ENCODE results near the gene GALNT8. TPM values are rescaled to one million over a fixed set of nuclear protein-coding genes. Genes with fewer than 3 reads are reported as not detected.

GALNT8 gene
- total and polyA plus RNA-seq, 2 of the 8 experiments (the other 6 are each of a cell fraction or from before 2014, with no cell fraction given) = 4.7 to 8.3 TPM

GRCh38 chr12:4681732-4682131 is 38.5 kb upstream of the GALNT8 start:
- Histone ChIP-seq H3K36me3 (ENCODE audit: control insufficient read depth in 2 of 4, insufficient read depth in 4 of 4, low read length in 3 of 4) (peaks cover 5 to 41% (median 21%) of the 10 kb centered on the region in 4 experiments; a peak in 6 of 8 replicates), H3K23ac (ENCODE audit: insufficient read length) (no peak overlapping the region), H3K56ac (replicated peaks; ENCODE audit: insufficient read length, low read depth, low read length) (no peak overlapping the region), H3K14ac (ENCODE audit: insufficient read length) (no peak overlapping the region), H3K27me3 (replicated peaks in 1 of 4; ENCODE audit: control insufficient read depth in 3 of 4, extremely low read depth in 1 of 4, insufficient read depth in 3 of 4, low read length in 3 of 4) (no peaks in the 10 kb centered on the region), H4K20me1 (replicated peaks in 1 of 2; ENCODE audit: control insufficient read depth in 1 of 2, insufficient read depth in 2 of 2, low read length in 2 of 2) (peaks cover 0 to 5% of the 10 kb centered on the region in 2 experiments), H3K4me2 (ENCODE audit: insufficient read depth in 1 of 2, low read depth in 2 of 2, low read length in 2 of 2) (no peak overlapping the region), H2BK12ac (ENCODE audit: low read depth, low read length) (no peak overlapping the region), H2BK120ac (replicated peaks; ENCODE audit: low read depth, low read length) (no peak overlapping the region), H2AK5ac (ENCODE audit: low read depth, low read length) (no peak overlapping the region), H3K79me1 (ENCODE audit: low read depth, low read length) (no peaks in the 10 kb centered on the region), H4K91ac (replicated peaks; ENCODE audit: insufficient read length, low read length) (no peak overlapping the region), H4K5ac (ENCODE audit: insufficient read length, low read depth, low read length) (no peak overlapping the region), H3K23me2 (ENCODE audit: low read depth, low read length) (no peaks in the 10 kb centered on the region), H3K4ac (replicated peaks; ENCODE audit: insufficient read length, low read depth, low read length) (no peak overlapping the region), H3K27ac (ENCODE audit: low read depth, low read length) (no peak overlapping the region), H3K9me3 (ENCODE audit: insufficient read depth in 2 of 2, low read depth in 1 of 2, low read length in 1 of 2) (no peaks in the 10 kb centered on the region), H2AFZ (ENCODE audit: low read length) (no peak overlapping the region), H3K79me2 (ENCODE audit: control insufficient read depth in 1 of 2, insufficient read depth in 2 of 2, low read length in 2 of 2) (no peaks in the 10 kb centered on the region), H4K8ac (ENCODE audit: extremely low read depth, insufficient read depth, low read length) (no peak overlapping the region), H2BK5ac (ENCODE audit: low read depth, low read length) (no peak overlapping the region), H3K4me3 (ENCODE audit: extremely low read depth in 1 of 4, insufficient read depth in 2 of 4, low read depth in 3 of 4, low read length in 4 of 4) (no peak overlapping the region), H2BK15ac (ENCODE audit: low read length) (no peak overlapping the region), H3K9ac (replicated peaks in 1 of 4; ENCODE audit: extremely low read depth in 1 of 4, low read depth in 3 of 4, low read length in 3 of 4) (no peak overlapping the region), H3K4me1 (replicated peaks in 1 of 4; ENCODE audit: control insufficient read depth in 3 of 4, insufficient read depth in 4 of 4, low read length in 3 of 4) (no peaks in the 10 kb centered on the region), H2BK20ac (ENCODE audit: low read length) (no peak overlapping the region), H3K18ac (ENCODE audit: extremely low read depth, low read length) (no peak overlapping the region)
- FAIRE-seq (no peak), DNase-seq (ENCODE audit: low read depth in 1 of 2, low spot score in 2 of 2) (no peak)
- 78 to 100% methylated on average over 2 to 3 of the region's 3 CpGs for WGBS, 2 experiments (ENCODE audit: extremely low coverage in 1 of 2, insufficient coverage in 1 of 2, insufficient read length in 1 of 2, insufficient replicate concordance in 2 of 2, low coverage in 1 of 2, low lambda C conversion rate in 2 of 2, missing lambda C conversion rate in 1 of 2)
- ChIA-PET CTCF (ENCODE audit: partially characterized antibody) (no interaction called here), POLR2A (ENCODE audit: partially characterized antibody) (no interaction called here)
- TF ChIP-seq, protein P1, sequence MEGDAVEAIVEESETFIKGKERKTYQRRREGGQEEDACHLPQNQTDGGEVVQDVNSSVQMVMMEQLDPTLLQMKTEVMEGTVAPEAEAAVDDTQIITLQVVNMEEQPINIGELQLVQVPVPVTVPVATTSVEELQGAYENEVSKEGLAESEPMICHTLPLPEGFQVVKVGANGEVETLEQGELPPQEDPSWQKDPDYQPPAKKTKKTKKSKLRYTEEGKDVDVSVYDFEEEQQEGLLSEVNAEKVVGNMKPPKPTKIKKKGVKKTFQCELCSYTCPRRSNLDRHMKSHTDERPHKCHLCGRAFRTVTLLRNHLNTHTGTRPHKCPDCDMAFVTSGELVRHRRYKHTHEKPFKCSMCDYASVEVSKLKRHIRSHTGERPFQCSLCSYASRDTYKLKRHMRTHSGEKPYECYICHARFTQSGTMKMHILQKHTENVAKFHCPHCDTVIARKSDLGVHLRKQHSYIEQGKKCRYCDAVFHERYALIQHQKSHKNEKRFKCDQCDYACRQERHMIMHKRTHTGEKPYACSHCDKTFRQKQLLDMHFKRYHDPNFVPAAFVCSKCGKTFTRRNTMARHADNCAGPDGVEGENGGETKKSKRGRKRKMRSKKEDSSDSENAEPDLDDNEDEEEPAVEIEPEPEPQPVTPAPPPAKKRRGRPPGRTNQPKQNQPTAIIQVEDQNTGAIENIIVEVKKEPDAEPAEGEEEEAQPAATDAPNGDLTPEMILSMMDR (IDR thresholded peaks at IDR 0.05; ENCODE audit: control extremely low read depth in 1 of 3, insufficient read depth in 1 of 3, low read depth in 1 of 3, low read length in 3 of 3) = no peak
- TF ChIP-seq CEBPB (IDR thresholded peaks at IDR 0.05; ENCODE audit: low read depth, low read length) (no peak), FOSL1 (IDR thresholded peaks at IDR 0.05; ENCODE audit: insufficient read depth, low read depth, low read length) (no peak)

Measured in H1 (cell line).